ENCODE data around the gene NXNL1. TPM values are rescaled to one million over a fixed set of nuclear protein-coding genes. Genes with fewer than 3 reads are reported as not detected.
"Not testable (repeated sequence)": the region's sequence is repeated elsewhere in the genome, so short reads cannot be mapped to it uniquely, and the experiment has no call there.

Gene NXNL1, protein sequence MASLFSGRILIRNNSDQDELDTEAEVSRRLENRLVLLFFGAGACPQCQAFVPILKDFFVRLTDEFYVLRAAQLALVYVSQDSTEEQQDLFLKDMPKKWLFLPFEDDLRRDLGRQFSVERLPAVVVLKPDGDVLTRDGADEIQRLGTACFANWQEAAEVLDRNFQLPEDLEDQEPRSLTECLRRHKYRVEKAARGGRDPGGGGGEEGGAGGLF
- polyA plus RNA-seq (2013, experiment 1 of 2) = not detected
- polyA plus RNA-seq (2013, experiment 2 of 2) = not detected

DNA sequence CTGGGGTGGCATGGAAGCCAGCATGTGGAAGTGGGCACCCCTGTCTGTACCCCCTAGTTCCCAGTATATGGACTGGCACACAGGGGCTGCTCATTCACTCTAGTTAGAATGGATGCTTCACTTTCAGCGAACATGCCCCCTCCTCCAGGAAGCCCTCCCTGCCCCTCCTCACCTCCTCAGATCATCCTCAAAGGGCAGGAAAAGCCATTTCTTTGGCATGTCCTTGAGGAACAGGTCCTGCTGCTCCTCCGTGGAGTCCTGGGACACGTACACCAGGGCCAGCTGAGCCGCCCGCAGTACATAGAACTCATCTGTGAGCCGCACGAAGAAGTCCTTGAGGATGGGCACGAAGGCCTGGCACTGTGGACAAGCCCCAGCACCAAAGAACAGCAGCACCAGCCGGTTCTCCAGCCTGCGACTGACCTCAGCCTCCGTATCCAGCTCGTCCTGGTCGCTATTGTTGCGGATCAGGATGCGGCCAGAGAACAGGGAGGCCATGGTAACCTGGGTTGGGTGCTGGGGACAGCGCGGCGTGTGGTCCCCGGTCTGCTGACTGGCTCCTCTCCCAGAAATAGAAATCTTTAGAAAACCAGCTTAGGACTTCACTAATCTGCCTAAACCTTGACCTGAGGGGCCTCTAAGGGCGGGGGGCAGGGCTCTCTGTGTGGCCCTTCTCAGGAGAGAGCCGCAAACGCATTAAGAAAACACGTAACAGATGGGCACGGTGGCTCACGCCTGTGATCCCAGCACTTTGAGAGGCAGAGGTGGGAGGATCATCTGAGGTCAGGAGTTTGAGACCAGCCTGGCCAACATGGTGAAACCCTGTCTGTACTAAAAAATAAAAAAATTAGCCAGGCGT lies at the start of gene NXNL1:
Gene NXNL1, minus strand, starts transcription at position 555 of the 859 bp plus-strand sequence. Its CDS starts 57 bp downstream, at position 498.
- Histone ChIP-seq H2BK5ac (ENCODE audit: low read length) (no peak within 1 kb of the TSS), H3K4me3 (ENCODE audit: low read length) (no peak within 1 kb of the TSS), H2AK5ac (ENCODE audit: low read length) (no peak within 1 kb of the TSS), H3K56ac (ENCODE audit: low read length) (no peak within 1 kb of the TSS), H3K27me3 (ENCODE audit: insufficient read depth, low read length, poor library complexity) (peaks cover 7% of the 10 kb centered on the region), H4K8ac (ENCODE audit: low read depth, low read length) (no peak within 1 kb of the TSS), H3K4ac (ENCODE audit: low read depth, low read length) (no peak within 1 kb of the TSS), H2BK120ac (ENCODE audit: low read depth, low read length) (no peak within 1 kb of the TSS), H3K4me1 (ENCODE audit: control insufficient read depth, low read depth, low read length) (no peaks in the 10 kb centered on the region), H3K18ac (ENCODE audit: low read length) (no peak within 1 kb of the TSS), H3K27ac (ENCODE audit: low read depth, low read length) (no peak within 1 kb of the TSS), H2BK15ac (replicated peaks; ENCODE audit: low read depth) (no peak within 1 kb of the TSS), H3K23ac (ENCODE audit: low read length) (no peak within 1 kb of the TSS), H3K9ac (ENCODE audit: low read length) (no peak within 1 kb of the TSS), H3K36me3 (ENCODE audit: control insufficient read depth, insufficient read depth, low read length) (no peaks in the 10 kb centered on the region), H4K5ac (ENCODE audit: low read length) (no peak within 1 kb of the TSS), H3K79me2 (ENCODE audit: control insufficient read depth, insufficient read depth, low read length) (no peaks in the 10 kb centered on the region), H3K4me2 (ENCODE audit: low read length) (no peak within 1 kb of the TSS), H3K79me1 (ENCODE audit: low read length) (no peaks in the 10 kb centered on the region)
- WGBS (ENCODE audit: extremely low coverage, insufficient coverage, low lambda C conversion rate) = no CpG with 5 or more reads among the region's 26 CpGs
- DNase-seq = no peak

GRCh38 chr19:17508558-17508933 lies 47.8 kb upstream of the NXNL1 start:
- not testable (repeated sequence) for H3K27ac ChIP-seq (ENCODE audit: low read depth, low read length); H4K8ac ChIP-seq (ENCODE audit: low read depth, low read length); H3K18ac ChIP-seq (ENCODE audit: low read length); H3K4me2 ChIP-seq (ENCODE audit: low read length); H3K79me1 ChIP-seq (ENCODE audit: low read length); H3K79me2 ChIP-seq (ENCODE audit: control insufficient read depth, insufficient read depth, low read length); H3K9ac ChIP-seq (ENCODE audit: low read length); H3K56ac ChIP-seq (ENCODE audit: low read length); H3K4ac ChIP-seq (ENCODE audit: low read depth, low read length); H3K36me3 ChIP-seq (ENCODE audit: control insufficient read depth, insufficient read depth, low read length); H2BK120ac ChIP-seq (ENCODE audit: low read depth, low read length); H2BK15ac ChIP-seq (replicated peaks; ENCODE audit: low read depth); H3K27me3 ChIP-seq (ENCODE audit: insufficient read depth, low read length, poor library complexity); H2AK5ac ChIP-seq (ENCODE audit: low read length); H4K5ac ChIP-seq (ENCODE audit: low read length); H3K4me1 ChIP-seq (ENCODE audit: control insufficient read depth, low read depth, low read length); H3K23ac ChIP-seq (ENCODE audit: low read length); H3K4me3 ChIP-seq (ENCODE audit: low read length); H2BK5ac ChIP-seq (ENCODE audit: low read length)
- WGBS (ENCODE audit: extremely low coverage, insufficient coverage, low lambda C conversion rate) = no CpG with 5 or more reads among the region's 3 CpGs
- DNase-seq = peak; percentile 19

- Histone ChIP-seq H3K79me1 (ENCODE audit: low read length) (peaks cover 1% of the 10 kb centered on the region), H2BK5ac (ENCODE audit: low read length) (no peak overlapping the region), H3K18ac (ENCODE audit: low read length) (no peak overlapping the region), H3K9ac (ENCODE audit: low read length) (no peak overlapping the region), H3K23ac (ENCODE audit: low read length) (no peak overlapping the region), H3K36me3 (ENCODE audit: control insufficient read depth, insufficient read depth, low read length) (no peaks in the 10 kb centered on the region), H2BK15ac (replicated peaks; ENCODE audit: low read depth) (no peak overlapping the region), H2BK120ac (ENCODE audit: low read depth, low read length) (no peak overlapping the region), H3K4me1 (ENCODE audit: control insufficient read depth, low read depth, low read length) (no peaks in the 10 kb centered on the region), H3K56ac (ENCODE audit: low read length) (no peak overlapping the region), H3K4ac (ENCODE audit: low read depth, low read length) (no peak overlapping the region), H4K8ac (ENCODE audit: low read depth, low read length) (no peak overlapping the region), H4K5ac (ENCODE audit: low read length) (no peak overlapping the region), H3K4me2 (ENCODE audit: low read length) (no peak overlapping the region), H3K27ac (ENCODE audit: low read depth, low read length) (no peak overlapping the region), H3K79me2 (ENCODE audit: control insufficient read depth, insufficient read depth, low read length) (no peaks in the 10 kb centered on the region), H2AK5ac (ENCODE audit: low read length) (no peak overlapping the region), H3K27me3 (ENCODE audit: insufficient read depth, low read length, poor library complexity) (no peaks in the 10 kb centered on the region), H3K4me3 (ENCODE audit: low read length) (no peak overlapping the region)
- DNase-seq = no peak
- no CpG with 5 or more reads among the region's 9 CpGs for WGBS (ENCODE audit: extremely low coverage, insufficient coverage, low lambda C conversion rate)
Observed at GRCh38 chr19:17506745-17507144, 46.0 kb upstream of the NXNL1 start.

GRCh38 chr19:17505223-17505622 lies 44.5 kb upstream of the NXNL1 start:
- H3K27me3 ChIP-seq (ENCODE audit: insufficient read depth, low read length, poor library complexity) = no peaks in the 10 kb centered on the region
- no peak overlapping the region for H2BK5ac ChIP-seq (ENCODE audit: low read length)
- no peak overlapping the region for H3K23ac ChIP-seq (ENCODE audit: low read length)
- H3K27ac ChIP-seq (ENCODE audit: low read depth, low read length) = no peak overlapping the region
- no peak overlapping the region for H3K9ac ChIP-seq (ENCODE audit: low read length)
- no peak overlapping the region for H4K5ac ChIP-seq (ENCODE audit: low read length)
- no peak for DNase-seq
- no peaks in the 10 kb centered on the region for H3K4me1 ChIP-seq (ENCODE audit: control insufficient read depth, low read depth, low read length)
- no peak overlapping the region for H3K56ac ChIP-seq (ENCODE audit: low read length)
- H3K4me2 ChIP-seq (ENCODE audit: low read length) = no peak overlapping the region
- H3K36me3 ChIP-seq (ENCODE audit: control insufficient read depth, insufficient read depth, low read length) = no peaks in the 10 kb centered on the region
- no peak overlapping the region for H2BK15ac ChIP-seq (replicated peaks; ENCODE audit: low read depth)
- no CpG with 5 or more reads among the region's 10 CpGs for WGBS (ENCODE audit: extremely low coverage, insufficient coverage, low lambda C conversion rate)
- H3K79me2 ChIP-seq (ENCODE audit: control insufficient read depth, insufficient read depth, low read length) = no peaks in the 10 kb centered on the region
- H3K4ac ChIP-seq (ENCODE audit: low read depth, low read length) = no peak overlapping the region
- no peak overlapping the region for H2BK120ac ChIP-seq (ENCODE audit: low read depth, low read length)
- no peak overlapping the region for H4K8ac ChIP-seq (ENCODE audit: low read depth, low read length)
- no peak overlapping the region for H2AK5ac ChIP-seq (ENCODE audit: low read length)
- no peak overlapping the region for H3K4me3 ChIP-seq (ENCODE audit: low read length)
- no peak overlapping the region for H3K18ac ChIP-seq (ENCODE audit: low read length)
- H3K79me1 ChIP-seq (ENCODE audit: low read length) = peaks cover 1% of the 10 kb centered on the region

DNA sequence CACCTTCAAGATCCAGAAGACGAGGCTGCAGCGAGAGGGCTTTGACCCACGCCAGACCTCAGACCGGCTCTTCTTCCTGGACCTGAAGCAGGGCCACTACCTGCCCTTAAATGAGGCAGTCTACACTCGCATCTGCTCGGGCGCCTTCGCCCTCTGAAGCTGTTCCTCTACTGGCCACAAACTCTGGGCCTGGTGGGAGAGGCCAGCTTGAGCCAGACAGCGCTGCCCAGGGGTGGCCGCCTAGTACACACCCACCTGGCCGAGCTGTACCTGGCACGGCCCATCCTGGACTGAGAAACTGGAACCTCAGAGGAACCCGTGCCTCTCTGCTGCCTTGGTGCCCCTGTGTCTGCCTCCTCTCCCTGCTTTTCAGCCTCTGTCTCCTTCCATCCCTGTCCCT lies 43.7 kb upstream of the NXNL1 start:
- no peak overlapping the region for H3K23ac ChIP-seq (ENCODE audit: low read length)
- no peak overlapping the region for H3K4me3 ChIP-seq (ENCODE audit: low read length)
- H2AK5ac ChIP-seq (ENCODE audit: low read length) = no peak overlapping the region
- H3K36me3 ChIP-seq (ENCODE audit: control insufficient read depth, insufficient read depth, low read length) = no peaks in the 10 kb centered on the region
- H3K79me1 ChIP-seq (ENCODE audit: low read length) = peaks cover 1% of the 10 kb centered on the region
- H3K4ac ChIP-seq (ENCODE audit: low read depth, low read length) = no peak overlapping the region
- no peak overlapping the region for H3K27ac ChIP-seq (ENCODE audit: low read depth, low read length)
- peaks cover 3% of the 10 kb centered on the region for H3K4me1 ChIP-seq (ENCODE audit: control insufficient read depth, low read depth, low read length)
- no peaks in the 10 kb centered on the region for H3K79me2 ChIP-seq (ENCODE audit: control insufficient read depth, insufficient read depth, low read length)
- no peak overlapping the region for H4K8ac ChIP-seq (ENCODE audit: low read depth, low read length)
- H2BK15ac ChIP-seq (replicated peaks; ENCODE audit: low read depth) = no peak overlapping the region
- no peak overlapping the region for H2BK5ac ChIP-seq (ENCODE audit: low read length)
- no peaks in the 10 kb centered on the region for H3K27me3 ChIP-seq (ENCODE audit: insufficient read depth, low read length, poor library complexity)
- no peak for DNase-seq
- no CpG with 5 or more reads among the region's 13 CpGs for WGBS (ENCODE audit: extremely low coverage, insufficient coverage, low lambda C conversion rate)
- no peak overlapping the region for H3K4me2 ChIP-seq (ENCODE audit: low read length)
- H2BK120ac ChIP-seq (ENCODE audit: low read depth, low read length) = no peak overlapping the region
- H4K5ac ChIP-seq (ENCODE audit: low read length) = no peak overlapping the region
- no peak overlapping the region for H3K9ac ChIP-seq (ENCODE audit: low read length)
- H3K18ac ChIP-seq (ENCODE audit: low read length) = no peak overlapping the region
- H3K56ac ChIP-seq (ENCODE audit: low read length) = no peak overlapping the region

Data from mesendoderm (in vitro differentiated cells).